OCI-LY7 (cell line): ENCODE results near the gene PLCL2. TPM values are rescaled to one million over a fixed set of nuclear protein-coding genes. Genes with fewer than 3 reads are reported as not detected.

Source experiments
- BruUV-seq: library from RNA; stranded (reverse); fragments of 400-500 nt; replicated peaks from 2 replicates; lab custom pipeline; 2021; lab: Mats Ljungman, UMichigan
- CTCF ChIA-PET: fragments of 300-600 bp; sonication (Branson Sonifier 250); formaldehyde crosslinking; loops from one replicate; lab custom pipeline; 2022; ENCODE audit warnings: antibody characterized with exemption; ENCODE audit not compliant: unreplicated experiment; lab: Charles Lee
- POLR2A ChIA-PET: fragments of 300-600 bp; sonication (Branson Sonifier 250); formaldehyde crosslinking; loops from one replicate; lab custom pipeline; 2022; ENCODE audit warnings: antibody characterized with exemption; lab: Charles Lee
- DNase-seq: peaks from one replicate; pipeline ENCODE4 v3.0.0-alpha.2; 2015; ENCODE audit warnings: low spot score
- H2AFZ ChIP-seq: fragments of 200-600 bp; sonication (generic), shearing (Covaris generic); 2 replicates; pipeline ENCODE4 v1.6.1; 2014; ENCODE audit warnings: mild to moderate bottlenecking, antibody characterized with exemption, low read length, moderate library complexity
- H3K27ac ChIP-seq: fragments of 200-600 bp; sonication (generic); 2 replicates; pipeline ENCODE4 v1.5.1; 2014; ENCODE audit warnings: mixed run types, low read depth, mild to moderate bottlenecking, moderate library complexity, low read length, inconsistent platforms; ENCODE audit not compliant: poor library complexity, severe bottlenecking
- H3K36me3 ChIP-seq: fragments of 200-600 bp; sonication (generic); 2 replicates; pipeline ENCODE4 v1.6.1; 2014; ENCODE audit warnings: mild to moderate bottlenecking, antibody characterized with exemption, low read length, moderate library complexity, mixed read lengths; ENCODE audit not compliant: insufficient read depth
- H3K4me1 ChIP-seq: fragments of 200-600 bp; sonication (generic); 2 replicates; pipeline ENCODE4 v1.5.1; 2014; ENCODE audit warnings: mild to moderate bottlenecking, low read length; ENCODE audit not compliant: insufficient read depth, poor library complexity, severe bottlenecking
- H3K4me2 ChIP-seq: fragments of 200-600 bp; sonication (generic); 2 replicates; pipeline ENCODE4 v1.6.1; 2014; ENCODE audit warnings: mild to moderate bottlenecking, low read length
- H3K4me3 ChIP-seq: fragments of 200-600 bp; sonication (generic); 2 replicates; pipeline ENCODE4 v1.5.1; 2014; ENCODE audit warnings: mild to moderate bottlenecking, low read depth, low read length; ENCODE audit not compliant: poor library complexity, severe bottlenecking
- H3K79me2 ChIP-seq: fragments of 200-600 bp; sonication (generic); 2 replicates; pipeline ENCODE4 v1.6.1; 2016; ENCODE audit warnings: low read depth, mild to moderate bottlenecking, low read length, moderate library complexity, mixed read lengths; ENCODE audit not compliant: insufficient read depth
- H3K9me2 ChIP-seq: fragments of 200-600 bp; sonication (generic); 2 replicates; pipeline ENCODE4 v1.6.1; 2016; ENCODE audit warnings: mild to moderate bottlenecking, low read length, mixed read lengths; ENCODE audit not compliant: insufficient read depth
- H3K9me3 ChIP-seq: fragments of 200-600 bp; sonication (generic); 2 replicates; pipeline ENCODE4 v1.6.1; 2014; ENCODE audit warnings: mild to moderate bottlenecking, mixed run types, low read length, mixed read lengths
- H4K20me1 ChIP-seq: fragments of 200-600 bp; sonication (generic); 2 replicates; pipeline ENCODE4 v1.6.1; 2014; ENCODE audit warnings: mild to moderate bottlenecking, antibody characterized with exemption, low read length, moderate library complexity, mixed read lengths; ENCODE audit not compliant: insufficient read depth
- EZH2phosphoT487 ChIP-seq: fragments of 200-600 bp; sonication (generic); IDR thresholded peaks from 2 replicates; pipeline ENCODE4 v1.6.1; 2018; ENCODE audit warnings: low read depth, borderline replicate concordance, mild to moderate bottlenecking, mixed run types, antibody characterized with exemption, low read length, moderate library complexity, mixed read lengths
- intact Hi-C: fragments of 100-400 bp; cut with micrococcal nuclease; formaldehyde crosslinking; loops from one replicate; pipeline ENCODE4 v1.10.0; 2022; ENCODE audit not compliant: unreplicated experiment
- total RNA-seq, 2 experiments: library from RNA; depleted of rRNA in 1 of 2; stranded (reverse); fragments of >200 nt in 1 of 2; shearing (Covaris generic) in 1 of 2; gene quantifications; 2 replicates each; pipeline ENCODE4 v1.2.3, GENCODE V29; 2014 to 2022
- TF ChIP-seq, protein P1 (sequence below): fragments of 200-600 bp; sonication (generic); conservative IDR thresholded peaks from 2 replicates; pipeline ENCODE4 v1.5.1; 2014; ENCODE audit warnings: mild to moderate bottlenecking, antibody characterized with exemption, low read length, moderate library complexity, mixed read lengths

The PLCL2 gene
- total RNA-seq, 2 experiments from 2014 or later: 34.1 to 41.6 TPM

DNA sequence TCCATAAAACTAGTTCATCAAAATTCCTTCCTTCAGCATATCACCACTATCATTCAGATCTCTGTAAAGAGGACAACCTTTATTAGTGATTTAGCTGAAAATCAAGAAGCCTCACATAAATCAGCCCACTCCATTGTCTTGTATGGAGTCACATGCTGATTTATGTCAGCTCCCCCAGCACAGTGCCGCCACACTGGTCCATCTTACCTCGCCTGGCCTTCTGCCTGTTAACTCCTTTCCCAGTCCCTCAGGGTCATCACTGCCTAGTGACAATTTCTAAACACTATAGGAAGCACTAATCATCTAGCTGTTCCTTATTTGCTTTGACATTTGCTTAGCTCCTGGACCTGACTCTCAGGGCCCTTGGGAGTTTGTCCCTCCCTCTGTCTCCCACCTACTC is 75.4 kb downstream of the PLCL2 start:
- Histone ChIP-seq H3K36me3 (no peaks in the 10 kb centered on the region), H3K79me2 (peaks cover 24% of the 10 kb centered on the region; the same call in 1 of the 2 replicates), H3K27ac (no peak overlapping the region), H2AFZ (no peak overlapping the region), H3K9me2 (no peaks in the 10 kb centered on the region), H3K4me2 (no peak overlapping the region), H3K9me3 (no peaks in the 10 kb centered on the region), H3K4me1 (no peaks in the 10 kb centered on the region), H4K20me1 (no peaks in the 10 kb centered on the region), H3K4me3 (no peak overlapping the region)
- ChIA-PET CTCF (no interaction called here), POLR2A (interaction anchor here (1.0 to 1.5 kb wide), 2 partner anchors 16 to 21 kb away, joined by 3 to 4 read pairs; no protein-coding TSS in a partner anchor)
- no peak for TF ChIP-seq EZH2phosphoT487
- TF ChIP-seq, protein P1, sequence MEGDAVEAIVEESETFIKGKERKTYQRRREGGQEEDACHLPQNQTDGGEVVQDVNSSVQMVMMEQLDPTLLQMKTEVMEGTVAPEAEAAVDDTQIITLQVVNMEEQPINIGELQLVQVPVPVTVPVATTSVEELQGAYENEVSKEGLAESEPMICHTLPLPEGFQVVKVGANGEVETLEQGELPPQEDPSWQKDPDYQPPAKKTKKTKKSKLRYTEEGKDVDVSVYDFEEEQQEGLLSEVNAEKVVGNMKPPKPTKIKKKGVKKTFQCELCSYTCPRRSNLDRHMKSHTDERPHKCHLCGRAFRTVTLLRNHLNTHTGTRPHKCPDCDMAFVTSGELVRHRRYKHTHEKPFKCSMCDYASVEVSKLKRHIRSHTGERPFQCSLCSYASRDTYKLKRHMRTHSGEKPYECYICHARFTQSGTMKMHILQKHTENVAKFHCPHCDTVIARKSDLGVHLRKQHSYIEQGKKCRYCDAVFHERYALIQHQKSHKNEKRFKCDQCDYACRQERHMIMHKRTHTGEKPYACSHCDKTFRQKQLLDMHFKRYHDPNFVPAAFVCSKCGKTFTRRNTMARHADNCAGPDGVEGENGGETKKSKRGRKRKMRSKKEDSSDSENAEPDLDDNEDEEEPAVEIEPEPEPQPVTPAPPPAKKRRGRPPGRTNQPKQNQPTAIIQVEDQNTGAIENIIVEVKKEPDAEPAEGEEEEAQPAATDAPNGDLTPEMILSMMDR: no peak
- intact Hi-C loops: no loop called here
- no peak for DNase-seq
- BruUV-seq: no TSS peak

DNA sequence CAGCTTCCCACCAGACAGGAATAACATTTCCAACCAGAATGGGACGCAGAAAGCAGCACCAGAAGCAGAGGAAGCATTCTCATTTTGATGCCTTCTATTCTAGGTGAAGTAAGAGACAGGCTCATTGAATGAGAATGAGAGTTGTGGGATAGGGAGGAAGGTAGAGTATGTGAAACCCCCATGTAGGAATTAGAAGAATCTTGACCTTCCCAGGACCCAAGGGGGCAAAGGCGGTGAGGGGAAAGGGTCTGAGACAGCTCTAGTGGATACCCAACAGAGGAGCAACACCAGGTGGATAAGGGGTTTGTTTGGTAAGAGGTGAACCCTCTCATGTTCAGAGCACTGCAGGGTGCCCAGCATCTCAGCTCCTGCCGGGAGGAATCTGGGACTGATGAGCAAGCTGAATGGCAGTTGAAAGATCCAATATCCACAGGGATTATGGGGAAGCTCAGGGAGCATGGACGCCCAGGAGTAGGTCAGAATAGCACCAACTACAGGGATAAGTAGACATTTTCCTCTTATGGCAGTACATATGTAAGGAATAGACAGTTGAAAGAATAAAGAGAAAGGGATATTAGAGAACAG is 77.0 kb downstream of the PLCL2 start:
- H3K27ac ChIP-seq: no peak overlapping the region
- CTCF ChIA-PET: no interaction called here
- H3K4me2 ChIP-seq: no peak overlapping the region
- DNase-seq: no peak
- no peaks in the 10 kb centered on the region for H3K36me3 ChIP-seq
- peaks cover 27% of the 10 kb centered on the region; the same call in 1 of the 2 replicates for H3K79me2 ChIP-seq
- H3K9me2 ChIP-seq: no peaks in the 10 kb centered on the region
- TF ChIP-seq, protein P1: no peak
- TF ChIP-seq EZH2phosphoT487: no peak
- H3K4me1 ChIP-seq: no peaks in the 10 kb centered on the region
- POLR2A ChIA-PET: interaction anchor here (0.6 to 1.0 kb wide), 4 partner anchors 24 to 1654 kb away, joined by 3 to 4 read pairs (median 4); no protein-coding TSS in a partner anchor
- intact Hi-C loops: no loop called here
- H3K4me3 ChIP-seq: no peak overlapping the region
- H3K9me3 ChIP-seq: 0 out of 2 replicates have a peak, but pooled peaks cover 2% of the 10 kb centered on the region
- no peaks in the 10 kb centered on the region for H4K20me1 ChIP-seq
- BruUV-seq: no TSS peak
- no peak overlapping the region for H2AFZ ChIP-seq

DNA sequence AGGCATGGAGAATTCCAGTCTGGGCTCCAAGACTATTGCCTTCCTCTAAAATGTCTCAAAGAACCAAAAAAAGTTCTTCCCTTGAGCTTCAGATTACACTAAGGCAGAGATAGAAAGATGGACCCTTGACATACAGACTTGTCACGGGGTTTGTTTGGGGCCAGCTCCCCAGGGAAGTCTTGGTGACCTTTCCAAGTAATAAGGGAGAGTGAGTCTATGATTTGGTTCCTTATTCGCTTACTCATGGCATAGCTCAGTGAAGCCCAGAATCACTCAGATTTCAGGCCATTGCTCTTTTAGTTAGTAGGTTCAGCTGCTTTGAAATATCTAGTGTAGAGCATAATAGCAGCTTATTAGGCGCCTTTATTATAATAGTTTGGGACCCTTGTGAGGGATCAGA is 90.3 kb downstream of the PLCL2 start:
- POLR2A ChIA-PET: interaction anchor here (0.6 to 1.1 kb wide), 3 partner anchors 20 to 773 kb away, joined by 3 to 4 read pairs (median 3); no protein-coding TSS in a partner anchor

More for the DNA sequence above, 90.3 kb downstream of the PLCL2 start:
- no TSS peak for BruUV-seq
- TF ChIP-seq EZH2phosphoT487: no peak
- TF ChIP-seq, protein P1: no peak
- Histone ChIP-seq H3K4me2 (no peak overlapping the region), H3K79me2 (peaks cover 26% of the 10 kb centered on the region; the same call in 1 of the 2 replicates), H4K20me1 (no peaks in the 10 kb centered on the region), H3K9me2 (no peaks in the 10 kb centered on the region), H3K36me3 (no peaks in the 10 kb centered on the region), H2AFZ (no peak overlapping the region), H3K27ac (no peak overlapping the region), H3K4me1 (no peaks in the 10 kb centered on the region), H3K9me3 (peaks cover 11% of the 10 kb centered on the region; the same call in 1 of the 2 replicates), H3K4me3 (no peak overlapping the region)
- CTCF ChIA-PET: interaction anchor here (1.0 kb wide), 1 partner anchor 10 kb away, joined by 4 read pairs; no protein-coding TSS in a partner anchor
- DNase-seq: no peak
- intact Hi-C loops: no loop called here
